ENCODE results near the gene TTLL1. TPM values are rescaled to one million over a fixed set of nuclear protein-coding genes. Genes with fewer than 3 reads are reported as not detected.
"Not testable (repeated sequence)": the region's sequence is repeated elsewhere in the genome, so short reads cannot be mapped to it uniquely, and the experiment has no call there.

The TTLL1 gene
- total RNA-seq, 2 donors from 2014 or later: 1.1 to 4.3 TPM

DNA sequence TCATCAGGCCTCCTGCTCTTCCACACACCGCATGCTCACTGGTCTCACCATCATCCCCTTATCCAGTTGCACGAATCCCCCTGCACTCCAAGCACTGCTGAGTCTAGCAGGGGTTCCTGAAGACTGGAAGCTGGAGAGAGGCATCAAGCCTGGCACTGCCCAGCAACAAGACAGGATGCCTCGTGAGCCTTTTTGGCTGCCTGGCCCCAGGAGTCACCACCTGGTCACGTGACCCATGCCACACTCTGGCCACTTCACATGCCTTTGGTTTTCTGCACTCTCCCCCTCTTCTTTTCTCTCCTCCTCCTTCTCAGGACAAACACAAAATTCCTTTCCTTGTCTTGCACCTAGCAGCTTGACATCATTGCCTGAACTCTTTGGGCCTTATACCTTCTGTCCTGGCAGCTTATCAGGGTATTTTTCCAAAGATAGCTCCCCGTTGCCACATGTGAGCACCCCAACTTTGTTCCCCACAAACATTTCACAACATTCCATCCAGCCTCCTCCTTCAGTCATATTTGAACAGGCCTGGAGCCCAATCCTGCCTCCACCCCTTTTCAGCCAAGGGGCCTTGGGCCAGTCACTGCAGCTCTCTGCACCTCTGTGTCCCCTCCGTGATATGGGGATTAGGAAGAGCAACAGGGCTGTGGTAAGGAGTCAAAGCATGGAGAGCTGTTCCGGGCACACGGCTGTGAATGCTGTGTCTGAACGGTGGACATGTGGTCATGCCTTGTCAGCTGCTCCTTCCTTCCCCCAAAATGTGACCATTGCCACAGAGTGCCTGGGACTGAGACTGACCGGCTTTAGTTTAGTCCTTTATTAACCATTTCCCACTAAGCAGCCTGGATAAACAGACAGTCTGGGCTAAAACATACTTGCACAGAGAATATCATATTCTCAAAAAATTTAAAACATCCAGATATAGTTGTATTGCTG is 71.4 kb downstream of the TTLL1 start:
- no peak for ATAC-seq (ENCODE audit: insufficient number of reproducible peaks, low FRiP score, low read depth)
- TF ChIP-seq, protein P1, sequence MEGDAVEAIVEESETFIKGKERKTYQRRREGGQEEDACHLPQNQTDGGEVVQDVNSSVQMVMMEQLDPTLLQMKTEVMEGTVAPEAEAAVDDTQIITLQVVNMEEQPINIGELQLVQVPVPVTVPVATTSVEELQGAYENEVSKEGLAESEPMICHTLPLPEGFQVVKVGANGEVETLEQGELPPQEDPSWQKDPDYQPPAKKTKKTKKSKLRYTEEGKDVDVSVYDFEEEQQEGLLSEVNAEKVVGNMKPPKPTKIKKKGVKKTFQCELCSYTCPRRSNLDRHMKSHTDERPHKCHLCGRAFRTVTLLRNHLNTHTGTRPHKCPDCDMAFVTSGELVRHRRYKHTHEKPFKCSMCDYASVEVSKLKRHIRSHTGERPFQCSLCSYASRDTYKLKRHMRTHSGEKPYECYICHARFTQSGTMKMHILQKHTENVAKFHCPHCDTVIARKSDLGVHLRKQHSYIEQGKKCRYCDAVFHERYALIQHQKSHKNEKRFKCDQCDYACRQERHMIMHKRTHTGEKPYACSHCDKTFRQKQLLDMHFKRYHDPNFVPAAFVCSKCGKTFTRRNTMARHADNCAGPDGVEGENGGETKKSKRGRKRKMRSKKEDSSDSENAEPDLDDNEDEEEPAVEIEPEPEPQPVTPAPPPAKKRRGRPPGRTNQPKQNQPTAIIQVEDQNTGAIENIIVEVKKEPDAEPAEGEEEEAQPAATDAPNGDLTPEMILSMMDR (IDR thresholded peaks at IDR 0.05): no peak

DNA sequence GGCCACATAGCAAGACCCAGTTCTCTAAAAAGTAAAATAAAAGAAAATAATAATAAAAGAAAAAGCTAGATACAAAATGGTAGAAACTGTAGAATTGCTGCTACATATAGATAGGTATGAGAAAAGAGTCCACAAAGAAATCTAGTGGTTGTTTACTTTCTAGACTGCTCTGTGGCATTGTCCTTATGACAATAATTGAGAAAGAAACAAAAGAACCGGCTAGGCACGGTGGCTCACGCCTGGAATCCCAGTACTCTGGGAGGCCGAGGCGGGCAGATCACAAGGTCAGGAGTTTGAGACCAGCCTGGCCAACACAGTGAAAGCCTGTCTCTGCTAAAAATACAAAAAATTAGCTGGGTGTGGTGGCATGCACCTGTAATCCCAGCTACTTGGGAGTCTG is 73.0 kb downstream of the TTLL1 start:
- H3K27me3 ChIP-seq (replicated peaks; ENCODE audit: insufficient read depth); ATAC-seq (ENCODE audit: insufficient number of reproducible peaks, low FRiP score, low read depth); H3K27ac ChIP-seq; DNase-seq (ENCODE audit: low spot score); H3K4me3 ChIP-seq; H3K9me3 ChIP-seq; H3K36me3 ChIP-seq: not testable (repeated sequence)
- H3K4me1 ChIP-seq (ENCODE audit: control insufficient read depth in 1 of 2, low read depth in 2 of 2): peaks cover 0 to 26% of the 10 kb centered on the region in 2 donors

More for the DNA sequence above, 71.4 kb downstream of the TTLL1 start:
- H3K27me3 ChIP-seq (replicated peaks; ENCODE audit: insufficient read depth): no peaks in the 10 kb centered on the region
- DNase-seq (ENCODE audit: low spot score): no peak
- H3K4me1 ChIP-seq (ENCODE audit: control insufficient read depth in 1 of 2, low read depth in 2 of 2): peaks cover 0 to 18% of the 10 kb centered on the region in 2 donors
- no peaks in the 10 kb centered on the region for H3K9me3 ChIP-seq
- no peak overlapping the region for H3K4me3 ChIP-seq
- H3K36me3 ChIP-seq: no peaks in the 10 kb centered on the region
- H3K27ac ChIP-seq: no peak overlapping the region

DNA sequence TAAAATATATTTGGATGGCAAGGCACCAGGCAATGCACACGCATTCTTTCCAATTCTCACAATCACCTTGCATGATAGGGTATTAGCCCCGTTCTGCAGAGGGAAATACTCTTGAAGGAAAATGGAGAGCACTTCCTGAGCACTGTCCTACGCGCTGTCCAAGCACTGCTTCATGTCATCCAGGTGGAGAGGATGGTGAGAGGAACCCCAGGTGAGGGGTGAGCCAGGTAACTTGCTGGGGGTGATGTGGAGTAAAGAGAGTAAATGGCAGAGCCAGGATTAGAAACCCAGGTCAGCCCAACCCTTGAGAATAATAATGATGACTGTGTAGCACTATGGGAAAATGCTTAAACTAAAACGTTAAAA is 73.5 kb downstream of the TTLL1 start:
- H3K27ac ChIP-seq: peak overlapping the region in 1 of 2 donors; percentile 61
- no peak for ATAC-seq (ENCODE audit: insufficient number of reproducible peaks, low FRiP score, low read depth)

DNA sequence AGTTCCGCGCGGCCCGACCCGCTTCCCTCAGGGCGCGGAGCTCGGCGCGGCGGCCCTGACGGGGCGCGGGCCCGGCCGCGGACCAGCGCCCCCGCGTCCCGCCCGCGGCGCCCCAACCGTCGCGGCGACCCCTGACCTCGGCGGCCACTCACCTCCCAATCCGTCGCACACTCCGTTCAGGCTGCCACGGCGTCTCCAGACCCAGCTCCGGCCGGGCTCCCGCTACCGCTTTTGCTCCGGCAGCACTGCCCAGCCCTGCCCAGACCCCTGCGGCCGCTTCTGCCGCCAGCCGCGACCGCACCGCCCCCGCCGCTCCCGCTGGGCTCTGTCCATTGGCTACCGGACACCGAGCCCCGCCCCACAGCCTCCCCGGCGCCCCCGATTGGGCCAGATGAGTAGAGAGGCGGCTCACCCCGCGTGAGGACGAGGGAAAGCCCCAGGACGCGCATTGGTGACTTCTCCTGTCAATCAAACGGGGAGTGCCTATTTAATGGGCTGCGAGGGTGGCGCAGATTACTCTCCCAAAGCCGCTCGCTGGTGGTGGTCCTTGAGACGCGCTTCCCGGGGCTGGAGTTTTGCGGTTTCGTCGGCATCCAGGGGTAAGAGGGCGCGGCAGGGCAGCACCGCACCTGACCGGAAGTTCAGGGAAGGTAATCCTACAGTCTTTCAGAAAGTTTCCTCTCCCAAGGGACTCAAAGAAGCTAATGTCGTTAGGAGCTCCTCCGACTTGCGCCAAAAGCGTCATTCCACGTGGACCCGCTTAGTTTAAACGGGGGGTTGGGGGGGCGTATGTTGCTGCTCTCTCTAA is 74.1 kb downstream of the TTLL1 start, which contains the start of gene PACSIN2:
Gene PACSIN2, minus strand, starts transcription at position 281 of the 808 bp plus-strand sequence. CDS start 103,069 bp downstream, outside the sequence.
- TF ChIP-seq, protein P1 (IDR thresholded peaks at IDR 0.05): no peak
- H3K36me3 ChIP-seq: no peaks in the 10 kb centered on the region
- ATAC-seq (ENCODE audit: insufficient number of reproducible peaks, low FRiP score, low read depth) (peak; percentile 93), DNase-seq (ENCODE audit: low spot score) (peak; percentile 99)
- no peaks in the 10 kb centered on the region for H3K27me3 ChIP-seq (replicated peaks; ENCODE audit: insufficient read depth)
- no peaks in the 10 kb centered on the region for H3K9me3 ChIP-seq
- peak within 1 kb of the TSS; percentile 80 for H3K4me3 ChIP-seq
- H3K27ac ChIP-seq: peak within 1 kb of the TSS; percentile 69 to 71
- H3K4me1 ChIP-seq (ENCODE audit: control insufficient read depth in 1 of 2, low read depth in 2 of 2): peaks cover 0 to 26% of the 10 kb centered on the region in 2 donors

More for the DNA sequence above, 73.5 kb downstream of the TTLL1 start:
- Histone ChIP-seq H3K4me1 (ENCODE audit: control insufficient read depth in 1 of 2, low read depth in 2 of 2) (peaks cover 0 to 26% of the 10 kb centered on the region in 2 donors), H3K9me3 (no peaks in the 10 kb centered on the region), H3K36me3 (no peaks in the 10 kb centered on the region), H3K4me3 (peak overlapping the region; percentile 80), H3K27me3 (replicated peaks; ENCODE audit: insufficient read depth) (no peaks in the 10 kb centered on the region)
- no peak for DNase-seq (ENCODE audit: low spot score)
- TF ChIP-seq, protein P1 (IDR thresholded peaks at IDR 0.05): no peak

DNA sequence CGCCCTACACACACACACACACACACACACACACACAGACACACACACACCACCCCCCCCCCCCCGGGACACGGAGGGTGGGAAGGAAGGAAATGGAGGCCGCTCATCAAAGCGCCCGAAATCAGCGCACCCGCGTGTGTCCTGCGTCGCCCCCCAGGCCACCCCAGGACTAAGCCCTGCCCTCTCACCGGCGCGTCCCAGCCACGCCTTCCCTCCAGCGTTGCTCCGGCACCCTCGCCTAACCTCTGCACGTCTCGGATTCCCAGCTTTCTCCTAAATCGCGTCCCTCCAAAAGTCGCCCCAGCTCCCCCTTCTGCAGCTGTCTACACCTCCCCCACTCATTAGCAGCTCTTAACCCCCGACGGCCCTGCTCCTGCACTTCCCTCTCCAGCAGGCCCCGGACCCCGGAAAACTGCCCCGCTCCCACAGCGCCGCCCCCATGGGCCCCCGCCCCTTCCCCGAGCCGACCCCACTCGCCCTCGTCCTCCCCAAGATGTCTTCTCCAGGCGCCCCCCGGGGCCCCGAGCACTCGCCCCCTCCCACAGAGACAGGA is 74.8 kb downstream of the TTLL1 start:
- Histone ChIP-seq H3K27me3 (replicated peaks; ENCODE audit: insufficient read depth) (no peaks in the 10 kb centered on the region), H3K4me1 (ENCODE audit: control insufficient read depth in 1 of 2, low read depth in 2 of 2) (peaks cover 3 to 33% of the 10 kb centered on the region in 2 donors), H3K27ac (peak overlapping the region; percentile 69 to 71), H3K4me3 (peak overlapping the region; percentile 80), H3K9me3 (no peaks in the 10 kb centered on the region), H3K36me3 (no peaks in the 10 kb centered on the region)
- DNase-seq (ENCODE audit: low spot score): no peak
- TF ChIP-seq, protein P1 (IDR thresholded peaks at IDR 0.05): no peak
- peak; percentile 2 for ATAC-seq (ENCODE audit: insufficient number of reproducible peaks, low FRiP score, low read depth)

Data from thoracic aorta (tissue), 2 donors.